H1 (cell line): ENCODE data around the gene NABP2. TPM values are rescaled to one million over a fixed set of nuclear protein-coding genes. Genes with fewer than 3 reads are reported as not detected.

ENCODE experiments used
- CREB1 ChIP-seq: IDR thresholded peaks from 2 replicates; pipeline ENCODE4 v1.6.1; 2012; ENCODE audit warnings: inconsistent platforms
- JUN ChIP-seq: IDR thresholded peaks from 2 replicates; pipeline ENCODE4 v1.6.1; 2011; ENCODE audit warnings: low read depth, mild to moderate bottlenecking, improper control_type of control experiment, low read length
- PHF8 ChIP-seq: fragments of 200-600 bp; sonication (generic); conservative IDR thresholded peaks from 2 replicates; pipeline ENCODE4 v1.7.1; 2012; ENCODE audit warnings: low read depth, mild to moderate bottlenecking, inconsistent platforms, low read length, moderate library complexity
- POU5F1 ChIP-seq: IDR thresholded peaks from 2 replicates; pipeline ENCODE4 v1.6.1; 2011; ENCODE audit warnings: low read depth, mild to moderate bottlenecking, low read length, moderate library complexity
- RAD21 ChIP-seq, 2 experiments: IDR thresholded peaks in 1 of 2; conservative IDR thresholded peaks in 1 of 2; 2 replicates each; pipeline ENCODE4 v1.6.1; 2011; ENCODE audit warnings: low read depth in 2 of 2, low read length in 2 of 2, improper control_type of control experiment in 1 of 2, inconsistent platforms in 1 of 2, mild to moderate bottlenecking in 1 of 2, moderate library complexity in 1 of 2
- RXRA ChIP-seq: IDR thresholded peaks from 2 replicates; pipeline ENCODE4 v1.6.1; 2011; ENCODE audit warnings: low read depth, mild to moderate bottlenecking, low read length, moderate library complexity; ENCODE audit not compliant: insufficient read depth
- SP2 ChIP-seq: IDR thresholded peaks from 2 replicates; pipeline ENCODE4 v1.6.1; 2012; ENCODE audit warnings: mild to moderate bottlenecking, low read length, inconsistent platforms
- SP4 ChIP-seq: IDR thresholded peaks from 2 replicates; pipeline ENCODE4 v1.6.1; 2012; ENCODE audit warnings: low read length, inconsistent platforms
- polyA plus RNA-seq, 7 experiments: library from polyadenylated mRNA; depleted of rRNA in 3 of 7; stranded (reverse) in 5 of 7; unstranded in 2 of 7; fragments of >200 nt in 5 of 7; fragments of 200-250 nt in 2 of 7; gene quantifications; 1 replicate in 5 of 7; 2 replicates in 1 of 7; 4 replicates in 1 of 7; pipeline versions ENCODE4 v1.2.1 to v1.2.3, GENCODE V29; 2011 to 2013; ENCODE audit warnings: missing spikeins in 2 of 7, mixed read lengths in 2 of 7
- total RNA-seq: library from RNA; stranded (reverse); fragmentation: NEBNext Ultra II Directional; extraction: Animal tissue kit (Norgen Biotek cat#: 25700); gene quantifications from 2 replicates; pipeline ENCODE4 v1.2.1, GENCODE V29; 2021
- TF ChIP-seq, protein P1 (sequence below): IDR thresholded peaks from 2 replicates; pipeline ENCODE4 v1.6.1; 2011; ENCODE audit warnings: low read length, improper control_type of control experiment
- TF ChIP-seq, protein P2 (sequence below): IDR thresholded peaks from 2 replicates; pipeline ENCODE4 v1.6.1; 2011; ENCODE audit warnings: low read depth, mild to moderate bottlenecking, low read length; ENCODE audit not compliant: insufficient read depth

The NABP2 gene
- total and polyA plus RNA-seq, 2 of the 8 experiments (the other 6 are each of a cell fraction or from before 2014, with no cell fraction given): 58.1 to 67.5 TPM

DNA sequence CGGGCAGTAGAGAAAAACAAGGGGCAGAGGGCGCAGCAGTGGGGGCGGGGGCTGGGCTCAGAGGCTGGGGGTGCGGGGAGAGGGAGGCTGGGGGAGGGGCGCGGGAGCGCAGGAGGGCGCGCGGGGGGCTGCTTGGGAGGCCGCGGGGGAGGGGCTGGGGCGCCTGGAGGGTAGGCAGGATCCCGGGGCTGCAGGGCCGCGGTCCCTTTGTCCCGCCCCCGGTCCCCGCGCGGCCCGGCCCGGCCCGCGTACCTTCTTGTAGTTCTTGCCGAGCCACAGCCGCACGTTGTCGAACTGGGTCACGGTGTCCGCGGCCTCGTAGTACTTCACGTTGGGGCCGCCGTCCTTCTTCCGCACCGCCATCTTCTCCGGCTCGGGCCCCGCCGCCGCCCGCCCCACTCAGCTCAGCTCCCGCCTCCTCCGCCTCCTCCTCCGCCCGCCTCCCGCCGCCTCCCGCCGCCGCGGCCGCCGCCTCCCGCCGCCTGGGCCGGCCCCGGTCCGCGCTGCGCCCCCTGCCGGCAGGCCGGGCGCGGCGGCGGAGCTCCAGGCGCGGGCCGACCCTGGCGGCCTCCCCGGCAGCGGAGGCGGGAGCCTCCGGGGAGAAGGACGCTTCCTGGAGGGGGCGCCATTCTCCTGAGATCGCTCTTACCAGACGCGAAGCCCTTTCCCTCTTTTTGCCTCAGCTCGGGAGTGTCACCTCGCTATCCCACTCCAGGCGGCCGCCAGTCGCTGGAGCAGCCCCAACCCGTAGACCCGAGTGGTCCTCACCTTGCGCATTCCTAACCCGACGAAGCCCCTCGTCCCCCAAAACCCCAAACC is 34.8 kb upstream of the NABP2 start, which contains the start of gene SMARCC2 (continued):
- TF ChIP-seq RAD21 (IDR thresholded peaks at IDR 0.05 in 1 of 2, conservative IDR thresholded peaks at IDR 0.05 in 1 of 2; ENCODE audit: low read depth in 2 of 2, low read length in 2 of 2) (peak; percentile 26 to 48; a peak in 3 of 4 replicates), SP4 (no peak), SP2 (no peak), JUN (no peak), CREB1 (0 out of 2 replicates have a peak, but pooled peaks have one; percentile 8), PHF8 (peak; percentile 83), RXRA (no peak), POU5F1 (no peak)
- TF ChIP-seq, protein P1, sequence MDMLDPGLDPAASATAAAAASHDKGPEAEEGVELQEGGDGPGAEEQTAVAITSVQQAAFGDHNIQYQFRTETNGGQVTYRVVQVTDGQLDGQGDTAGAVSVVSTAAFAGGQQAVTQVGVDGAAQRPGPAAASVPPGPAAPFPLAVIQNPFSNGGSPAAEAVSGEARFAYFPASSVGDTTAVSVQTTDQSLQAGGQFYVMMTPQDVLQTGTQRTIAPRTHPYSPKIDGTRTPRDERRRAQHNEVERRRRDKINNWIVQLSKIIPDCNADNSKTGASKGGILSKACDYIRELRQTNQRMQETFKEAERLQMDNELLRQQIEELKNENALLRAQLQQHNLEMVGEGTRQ: no peak
- TF ChIP-seq, protein P2, sequence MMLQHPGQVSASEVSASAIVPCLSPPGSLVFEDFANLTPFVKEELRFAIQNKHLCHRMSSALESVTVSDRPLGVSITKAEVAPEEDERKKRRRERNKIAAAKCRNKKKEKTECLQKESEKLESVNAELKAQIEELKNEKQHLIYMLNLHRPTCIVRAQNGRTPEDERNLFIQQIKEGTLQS: no peak
